GM19324 (cell line): ENCODE results near the gene VTI1B.

ENCODE experiments used
- ATAC-seq: cut with Tn5 transposase; IDR thresholded peaks from one replicate; pipeline ENCODE4 v1.9.1; 2021; ENCODE audit warnings: mild to moderate bottlenecking, moderate library complexity; ENCODE audit not compliant: unreplicated experiment, low FRiP score

Gene VTI1B

DNA sequence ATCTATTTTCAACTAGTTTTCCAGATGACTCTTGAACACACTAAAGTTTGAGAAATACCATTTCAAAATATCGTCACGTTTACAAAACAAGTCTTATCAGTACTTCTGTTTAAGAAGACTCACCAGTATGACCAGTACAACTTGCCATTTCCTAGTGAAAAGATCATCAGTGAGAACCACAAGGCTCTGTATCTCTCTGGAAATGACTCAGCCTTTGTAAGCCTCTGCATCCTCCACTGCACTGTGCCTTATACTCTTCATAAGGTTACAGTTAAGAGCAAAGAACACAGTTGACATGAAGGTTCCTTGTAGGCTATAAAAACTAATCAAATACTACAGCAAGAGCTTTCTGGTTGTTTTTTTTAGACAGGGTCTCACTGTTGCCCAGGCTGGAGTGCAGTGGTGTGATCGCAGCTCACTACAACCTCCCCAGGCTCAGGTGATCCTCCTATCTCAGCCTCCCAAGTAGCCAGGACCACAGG is 5.7 kb upstream of the VTI1B start:
- no peak for ATAC-seq

- no peak for ATAC-seq
These were observed 4.6 kb upstream of the VTI1B start for GRCh38 chr14:67679006-67679405.

GRCh38 chr14:67675219-67675582 is 769 bp upstream of the VTI1B start:
- ATAC-seq = no peak

GRCh38 chr14:67674139-67674479 is 323 bp downstream of the VTI1B start:
- peak; percentile 38 for ATAC-seq

DNA sequence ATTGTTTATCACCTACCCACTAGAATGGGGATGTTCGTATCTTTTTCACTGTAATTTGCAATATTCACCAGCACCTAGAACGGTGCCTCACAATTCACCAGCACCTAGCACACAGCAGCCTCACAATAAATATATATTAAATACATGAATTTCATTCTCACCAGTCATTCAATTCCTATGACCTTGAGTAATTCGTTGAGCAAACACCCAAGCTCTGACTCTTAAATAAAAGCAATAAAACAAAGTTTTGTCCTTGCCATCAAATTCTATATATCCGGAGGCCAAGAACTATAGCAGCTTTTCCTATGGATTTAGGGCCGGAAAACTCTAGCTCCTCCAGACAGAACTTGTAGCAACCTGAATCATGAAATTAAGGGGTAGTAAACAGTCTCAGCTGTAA is 981 bp downstream of the VTI1B start:
- ATAC-seq = no peak

- no peak for ATAC-seq
These were observed 5.9 kb downstream of the VTI1B start for GRCh38 chr14:67668559-67668958.

- no peak for ATAC-seq
These were observed 7.5 kb downstream of the VTI1B start for GRCh38 chr14:67666750-67667449.

DNA sequence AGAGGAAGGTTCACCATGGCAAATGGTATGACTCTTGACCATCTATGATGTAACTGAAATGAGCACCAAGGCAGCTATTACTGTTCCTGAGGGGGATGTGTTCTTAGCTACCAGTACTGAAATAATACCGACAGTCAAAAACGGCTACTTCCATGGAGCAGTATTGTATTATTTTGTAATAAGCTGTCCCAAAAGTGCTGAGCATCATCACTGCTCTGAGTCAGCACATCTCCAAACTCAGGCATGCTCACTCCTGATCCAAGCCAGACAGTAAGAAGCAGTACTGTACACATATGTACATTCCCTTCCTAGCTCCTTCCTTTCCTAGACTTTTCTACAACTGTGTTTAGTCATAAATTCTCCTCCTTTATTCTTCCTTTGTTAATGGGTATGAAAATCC is 8.6 kb downstream of the VTI1B start:
- no peak for ATAC-seq

DNA sequence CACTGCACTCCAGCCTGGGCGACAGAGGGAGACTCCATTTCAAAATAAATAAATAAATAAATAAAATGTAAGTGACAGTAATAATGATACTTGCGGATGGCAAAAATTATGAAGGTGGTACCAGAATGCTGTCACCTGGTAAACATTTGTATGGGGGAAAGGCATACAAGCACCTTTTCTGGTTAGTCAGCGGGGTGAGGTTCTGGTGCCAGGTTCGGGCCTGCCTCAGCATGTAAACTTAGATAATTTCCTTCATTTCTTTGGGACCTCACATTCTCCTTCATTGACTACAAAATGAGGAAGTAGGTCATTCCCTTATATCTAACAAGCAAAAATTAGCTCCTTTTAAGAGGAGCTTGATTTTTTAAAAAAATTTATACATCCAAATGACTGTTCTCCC is 10.8 kb downstream of the VTI1B start:
- no peak for ATAC-seq

GRCh38 chr14:67653651-67654280 is 20.7 kb downstream of the VTI1B start:
- no peak for ATAC-seq

- ATAC-seq = no peak
These were observed 22.2 kb downstream of the VTI1B start for GRCh38 chr14:67652189-67652588.

DNA sequence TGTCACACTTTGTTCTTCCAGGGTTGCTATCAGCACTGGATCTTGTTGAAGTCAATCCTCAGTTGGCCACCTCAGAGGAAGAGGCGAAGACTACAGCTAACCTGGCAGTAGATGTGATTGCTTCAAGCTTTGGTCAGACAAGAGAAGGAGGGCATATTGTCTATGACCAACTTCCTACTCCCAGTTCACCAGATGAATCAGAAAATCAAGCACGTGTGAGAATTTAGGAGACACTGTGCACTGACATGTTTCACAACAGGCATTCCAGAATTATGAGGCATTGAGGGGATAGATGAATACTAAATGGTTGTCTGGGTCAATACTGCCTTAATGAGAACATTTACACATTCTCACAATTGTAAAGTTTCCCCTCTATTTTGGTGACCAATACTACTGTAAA is 23.7 kb downstream of the VTI1B start:
- no peak for ATAC-seq

GRCh38 chr14:67650151-67650550 is 24.3 kb downstream of the VTI1B start:
- ATAC-seq = no peak

GRCh38 chr14:67646131-67646530 is 28.3 kb downstream of the VTI1B start:
- ATAC-seq = no peak

- ATAC-seq = no peak
These were observed 29.0 kb downstream of the VTI1B start for GRCh38 chr14:67645414-67645813.

DNA sequence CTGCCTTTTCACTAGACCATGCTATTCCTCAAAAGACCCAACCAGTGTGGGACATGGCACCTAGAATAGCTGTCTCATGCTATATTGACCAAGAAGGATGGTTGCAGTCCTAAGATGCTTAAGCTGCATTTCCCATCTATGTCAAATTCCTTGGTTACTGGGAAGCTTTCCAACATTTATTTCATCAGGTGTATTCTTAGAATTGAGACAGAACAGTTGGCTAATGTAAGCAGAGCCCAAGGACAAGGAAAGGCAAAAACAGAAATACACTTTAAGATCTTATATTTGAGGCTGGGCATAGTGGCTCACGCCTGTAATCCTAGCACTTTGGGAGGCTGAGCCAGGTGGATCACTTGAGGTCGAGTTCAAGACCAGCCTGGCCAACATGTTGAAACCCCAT is 30.0 kb downstream of the VTI1B start:
- ATAC-seq = no peak

GRCh38 chr14:67643713-67644112 is 30.7 kb downstream of the VTI1B start:
- ATAC-seq = no peak

DNA sequence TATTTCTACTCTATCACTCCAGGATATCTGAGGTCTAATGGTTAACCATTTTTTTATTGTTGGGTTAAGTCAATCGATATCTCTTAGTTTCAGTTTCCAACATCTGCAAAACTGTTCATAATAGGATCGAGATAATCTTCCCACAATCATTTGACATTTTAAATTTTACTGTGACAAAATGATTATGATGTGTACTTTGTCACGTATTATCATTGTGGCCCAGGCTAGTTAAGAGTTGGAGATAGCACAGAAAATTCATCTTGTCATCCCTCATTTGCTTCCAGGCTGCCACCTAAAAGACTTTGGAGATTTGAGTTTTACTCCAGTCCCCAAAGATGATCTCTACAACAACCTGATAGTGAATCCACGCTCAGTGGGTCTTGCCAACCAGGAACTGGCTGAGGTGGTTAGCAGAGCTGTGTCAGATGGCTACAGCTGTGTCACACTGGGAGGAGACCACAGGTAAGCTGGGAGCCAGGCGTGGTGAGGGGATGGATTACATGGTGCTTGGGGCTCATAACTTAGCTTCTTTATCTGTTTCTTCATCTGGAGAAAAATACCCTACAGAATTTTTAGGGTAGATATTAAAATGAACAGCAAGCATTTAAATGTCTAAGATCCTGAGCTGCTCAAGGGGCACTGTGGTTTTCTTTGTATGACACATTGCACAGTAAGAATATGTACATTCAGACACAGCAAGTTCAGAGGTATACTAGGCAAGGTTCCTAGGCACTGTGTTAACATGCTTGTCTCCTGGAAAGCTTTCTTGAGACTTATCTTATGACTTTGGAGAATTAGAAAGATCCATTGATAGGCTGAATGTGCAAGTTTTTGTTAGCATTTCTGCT is 32.3 kb downstream of the VTI1B start:
- no peak for ATAC-seq

DNA sequence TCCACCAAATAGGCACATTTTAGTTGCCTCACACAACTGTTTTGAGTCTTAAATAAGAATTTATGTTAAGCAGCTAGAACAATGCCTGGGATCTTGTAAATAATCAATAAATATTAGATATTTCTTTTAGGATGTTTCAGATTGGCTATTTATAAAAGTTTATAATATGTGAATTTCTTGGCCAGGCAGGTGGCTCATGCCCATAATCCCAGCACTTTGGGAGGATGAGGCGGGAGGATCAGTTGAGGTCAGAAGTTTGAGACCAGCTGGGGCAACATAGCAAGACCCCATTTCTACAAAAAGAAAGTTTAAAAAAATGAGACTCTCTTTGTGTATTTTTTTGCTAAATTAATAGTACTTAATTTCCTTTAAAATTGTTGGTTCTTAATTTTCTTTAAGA is 33.0 kb downstream of the VTI1B start:
- ATAC-seq = no peak

DNA sequence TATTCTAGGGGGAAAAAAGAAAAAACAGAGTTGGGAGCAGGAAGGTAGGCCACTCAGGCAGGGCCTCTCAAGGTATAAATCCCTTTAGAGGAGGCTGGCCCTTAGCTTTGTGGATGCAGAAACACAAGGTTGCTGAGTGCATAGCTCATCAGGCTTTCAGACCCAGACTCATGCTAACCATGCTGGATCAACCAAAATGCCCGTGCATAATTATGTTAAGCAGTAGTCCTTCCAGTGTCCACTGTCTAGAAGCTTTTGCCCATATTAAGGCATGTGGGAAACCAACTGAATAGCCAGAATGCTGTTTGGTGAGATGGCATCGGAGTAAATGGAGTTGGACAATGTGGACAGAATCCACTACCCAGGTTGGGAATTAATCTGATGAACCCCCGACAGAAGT is 35.8 kb downstream of the VTI1B start:
- ATAC-seq = no peak

DNA sequence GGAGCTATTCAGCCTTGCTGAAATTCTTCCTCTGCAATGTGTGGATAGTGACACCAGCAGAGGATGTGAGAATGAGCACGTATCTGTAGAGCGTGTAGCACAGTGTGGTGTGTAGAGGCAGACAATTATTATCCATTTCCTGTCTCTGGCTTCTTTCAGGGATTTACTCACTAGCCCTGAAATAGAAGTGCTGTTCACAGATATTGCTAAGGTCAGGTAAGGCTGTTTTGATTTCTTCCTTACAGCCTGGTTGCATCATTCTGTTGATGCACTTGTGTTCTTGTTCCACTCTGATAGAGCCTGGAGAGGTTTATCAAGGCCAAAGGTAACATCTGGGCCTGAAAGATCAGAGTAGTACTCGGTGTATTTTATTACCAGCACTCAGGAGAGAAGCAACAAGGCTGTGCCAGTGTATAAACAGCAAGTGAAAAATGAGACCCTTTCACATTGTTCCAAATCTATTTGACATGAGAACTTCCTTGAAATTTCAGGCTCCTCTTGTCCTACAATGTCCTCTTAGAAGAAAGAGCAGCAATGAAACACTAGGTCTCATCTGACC is 38.0 kb downstream of the VTI1B start:
- ATAC-seq = no peak
